CD4-positive, alpha-beta T cell treated with Interleukin-15 for 1 hour (primary cell): ENCODE data around the gene VWA2.

Source experiments
- DNase-seq: peaks from one replicate; pipeline ENCODE4 v3.0.0-alpha.2; 2020

VWA2 gene

GRCh38 chr10:114239117-114239993 is at the start of gene VWA2:
Gene VWA2, plus strand, starts transcription at chr10:114239254. Its CDS starts 9,460 bp downstream, at chr10:114248714.
- no peak for DNase-seq

- DNase-seq, result no peak
Measured at GRCh38 chr10:114189700-114190099, 49.4 kb upstream of the VWA2 start.

- no peak for DNase-seq
Measured at GRCh38 chr10:114195079-114195478, 44.0 kb upstream of the VWA2 start.

GRCh38 chr10:114199239-114199638 is 39.8 kb upstream of the VWA2 start:
- DNase-seq, result no peak

GRCh38 chr10:114202812-114203211 is 36.2 kb upstream of the VWA2 start:
- DNase-seq, result no peak

GRCh38 chr10:114206902-114207301 is 32.2 kb upstream of the VWA2 start:
- DNase-seq, result no peak

- DNase-seq, result no peak
Measured at GRCh38 chr10:114207349-114207748, 31.7 kb upstream of the VWA2 start.

- no peak for DNase-seq
Measured at GRCh38 chr10:114208351-114208750, 30.7 kb upstream of the VWA2 start.

- DNase-seq, result no peak
Measured at GRCh38 chr10:114212153-114212552, 26.9 kb upstream of the VWA2 start.

- no peak for DNase-seq
Measured at GRCh38 chr10:114215033-114215432, 24.0 kb upstream of the VWA2 start.

GRCh38 chr10:114220281-114220680 is 18.8 kb upstream of the VWA2 start:
- no peak for DNase-seq

- DNase-seq, result no peak
Measured at GRCh38 chr10:114221235-114221634, 17.8 kb upstream of the VWA2 start.

- no peak for DNase-seq
Measured at GRCh38 chr10:114223066-114223465, 16.0 kb upstream of the VWA2 start.

GRCh38 chr10:114228156-114228555 is 10.9 kb upstream of the VWA2 start:
- DNase-seq, result no peak

- DNase-seq, result no peak
Measured at GRCh38 chr10:114232561-114233176, 6.4 kb upstream of the VWA2 start.

- DNase-seq, result no peak
Measured at GRCh38 chr10:114233482-114233881, 5.6 kb upstream of the VWA2 start.

- DNase-seq, result no peak
Measured at GRCh38 chr10:114234132-114234531, 4.9 kb upstream of the VWA2 start.

- no peak for DNase-seq
Measured at GRCh38 chr10:114239994-114240345, 916 bp downstream of the VWA2 start.

GRCh38 chr10:114242235-114242634 is 3.2 kb downstream of the VWA2 start:
- DNase-seq, result no peak

- DNase-seq, result no peak
Measured at GRCh38 chr10:114243661-114244060, 4.6 kb downstream of the VWA2 start.

GRCh38 chr10:114244126-114244525 is 5.1 kb downstream of the VWA2 start:
- DNase-seq, result no peak

- no peak for DNase-seq
Measured at GRCh38 chr10:114245121-114245791, 6.2 kb downstream of the VWA2 start.

- DNase-seq, result no peak
Measured at GRCh38 chr10:114246679-114247305, 7.7 kb downstream of the VWA2 start.
